ENCODE measurements around the gene ANKRD61. TPM values are rescaled to one million over a fixed set of nuclear protein-coding genes. Genes with fewer than 3 reads are reported as not detected.
"Not testable (repeated sequence)": the region's sequence is repeated elsewhere in the genome, so short reads cannot be mapped to it uniquely, and the experiment has no call there.

Gene ANKRD61
- total RNA-seq, 2 donors from 2014 or later, result 0.42 TPM; not detected in 1

GRCh38 chr7:6027806-6028365, 3.3 kb upstream of the ANKRD61 start:
- no peak for DNase-seq (ENCODE audit: low spot score)
- intact Hi-C loops (cut with DNase I), result no loop called here

- no peak for DNase-seq (ENCODE audit: low spot score)
- intact Hi-C loops (cut with DNase I), result no loop called here
Observed at GRCh38 chr7:6028563-6028962, 2.6 kb upstream of the ANKRD61 start.

- intact Hi-C loops (cut with DNase I), result no loop called here
- DNase-seq (ENCODE audit: low spot score), result no peak
Observed at GRCh38 chr7:6031567-6031966, 391 bp downstream of the ANKRD61 start.

GRCh38 chr7:6032167-6032566, 991 bp downstream of the ANKRD61 start:
- no peak for DNase-seq (ENCODE audit: low spot score)
- intact Hi-C loops (cut with DNase I), result no loop called here

GRCh38 chr7:6032641-6033040, 1.5 kb downstream of the ANKRD61 start:
- intact Hi-C loops (cut with DNase I), result no loop called here
- DNase-seq (ENCODE audit: low spot score), result no peak

- intact Hi-C loops (cut with DNase I), result no loop called here
- no peak for DNase-seq (ENCODE audit: low spot score)
Observed at GRCh38 chr7:6035165-6035564, 4.0 kb downstream of the ANKRD61 start.

GRCh38 chr7:6035686-6036085, 4.5 kb downstream of the ANKRD61 start:
- intact Hi-C loops (cut with DNase I), result no loop called here
- no peak for DNase-seq (ENCODE audit: low spot score)

- DNase-seq (ENCODE audit: low spot score), result no peak
- intact Hi-C loops (cut with DNase I), result no loop called here
Observed at GRCh38 chr7:6049780-6050179, 18.6 kb downstream of the ANKRD61 start.

- intact Hi-C loops (cut with DNase I); DNase-seq (ENCODE audit: low spot score): not testable (repeated sequence)
Observed at GRCh38 chr7:6051185-6051584, 20.0 kb downstream of the ANKRD61 start.

GRCh38 chr7:6056616-6057015, 25.4 kb downstream of the ANKRD61 start:
- intact Hi-C loops (cut with DNase I), result no loop called here

GRCh38 chr7:6057316-6058129, 26.3 kb downstream of the ANKRD61 start:
- DNase-seq (ENCODE audit: low spot score), result no peak

More at GRCh38 chr7:6056616-6057015, 25.4 kb downstream of the ANKRD61 start:
- no peak for DNase-seq (ENCODE audit: low spot score)

GRCh38 chr7:6059941-6060340, 28.8 kb downstream of the ANKRD61 start:
- intact Hi-C loops (cut with DNase I); DNase-seq (ENCODE audit: low spot score): not testable (repeated sequence)

More at GRCh38 chr7:6057316-6058129, 26.3 kb downstream of the ANKRD61 start:
- intact Hi-C loops (cut with DNase I), result no loop called here

- intact Hi-C loops (cut with DNase I), result no loop called here
- no peak for DNase-seq (ENCODE audit: low spot score)
Observed at GRCh38 chr7:6071406-6071805, 40.2 kb downstream of the ANKRD61 start.

GRCh38 chr7:6074612-6075380, 43.6 kb downstream of the ANKRD61 start:
- DNase-seq (ENCODE audit: low spot score), result no peak
- intact Hi-C loops (cut with DNase I), result no loop called here

- intact Hi-C loops (cut with DNase I), result no loop called here
- no peak for DNase-seq (ENCODE audit: low spot score)
Observed at GRCh38 chr7:6078548-6078947, 47.4 kb downstream of the ANKRD61 start.

- intact Hi-C loops (cut with DNase I); DNase-seq (ENCODE audit: low spot score): not testable (repeated sequence)
Observed at GRCh38 chr7:6083047-6083446, 51.9 kb downstream of the ANKRD61 start.
